Left renal cortex interstitium (tissue), 4 donors: ENCODE measurements around the gene RERG. TPM values are rescaled to one million over a fixed set of nuclear protein-coding genes. Genes with fewer than 3 reads are reported as not detected.
"Not testable (repeated sequence)": the region's sequence is repeated elsewhere in the genome, so short reads cannot be mapped to it uniquely, and the experiment has no call there.

Source experiments
- DNase-seq, 4 donors: peaks; one replicate each; pipeline ENCODE4 v3.0.0-alpha.2; 2013; ENCODE audit warnings: low read depth in 4 of 4, low spot score in 2 of 4, missing footprints in 1 of 4
- polyA plus RNA-seq, 4 donors: library from polyadenylated mRNA; unstranded; fragments of 120-200 nt; gene quantifications; one replicate each; pipeline ENCODE4 v1.2.1, GENCODE V29; 2013; ENCODE audit not compliant: insufficient read length in 4 of 4

Gene RERG, protein sequence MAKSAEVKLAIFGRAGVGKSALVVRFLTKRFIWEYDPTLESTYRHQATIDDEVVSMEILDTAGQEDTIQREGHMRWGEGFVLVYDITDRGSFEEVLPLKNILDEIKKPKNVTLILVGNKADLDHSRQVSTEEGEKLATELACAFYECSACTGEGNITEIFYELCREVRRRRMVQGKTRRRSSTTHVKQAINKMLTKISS
- polyA plus RNA-seq, result 10 to 100 TPM; 34.0 to 38.7 (median 35.8) TPM

DNA sequence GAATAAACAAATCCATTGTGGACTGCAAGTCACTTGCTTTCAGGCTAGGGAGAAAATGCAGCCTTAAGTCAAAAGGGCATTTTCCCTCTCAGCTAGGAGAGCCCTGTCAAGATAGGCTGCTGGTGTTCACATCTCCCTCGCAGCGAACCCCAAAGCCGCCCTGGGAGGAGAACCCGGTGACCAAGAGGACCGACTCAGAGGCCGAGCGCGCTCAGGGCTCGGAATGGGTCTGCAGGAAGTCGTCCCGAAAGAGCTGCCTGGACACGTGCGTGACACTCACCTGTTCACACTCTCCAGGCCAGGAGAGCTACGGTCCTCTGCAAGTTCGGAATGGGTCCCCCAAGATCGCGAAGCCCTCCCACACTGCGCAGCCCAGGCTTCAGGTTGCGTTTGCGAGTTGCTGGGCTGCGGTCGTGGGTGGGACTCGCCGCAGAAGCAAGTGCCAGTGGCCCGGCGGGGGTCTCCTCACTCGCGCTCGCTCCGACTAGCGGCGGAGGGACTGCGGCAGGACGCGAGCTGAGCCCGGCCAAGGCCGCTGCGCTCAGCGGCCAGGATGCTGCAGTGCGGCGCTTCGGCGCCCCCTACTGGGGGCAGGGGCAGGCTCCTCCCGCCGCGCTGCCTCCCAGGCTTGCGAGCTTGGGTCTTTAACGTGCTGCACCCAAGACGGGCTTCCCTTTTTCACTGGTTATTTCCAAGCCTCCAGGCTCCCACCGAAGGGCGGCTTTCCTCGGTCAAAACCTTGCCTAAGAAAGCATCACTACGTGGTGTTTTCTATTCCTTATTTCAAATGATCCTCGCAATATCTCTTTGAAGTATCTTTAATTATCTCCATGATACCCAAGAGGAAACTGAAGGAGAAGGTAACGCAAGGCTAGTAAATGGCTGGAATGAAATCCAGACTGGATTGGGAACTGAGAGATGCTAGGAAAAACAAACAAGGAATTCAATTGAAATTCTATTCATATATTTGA lies at the start of gene RERG:
Gene RERG (minus strand): TSS at position 503 of the 971 bp plus-strand sequence. CDS start 3,928 bp downstream, outside the sequence.
- DNase-seq, result peak; percentile 67 to 89 (median 75)

DNA sequence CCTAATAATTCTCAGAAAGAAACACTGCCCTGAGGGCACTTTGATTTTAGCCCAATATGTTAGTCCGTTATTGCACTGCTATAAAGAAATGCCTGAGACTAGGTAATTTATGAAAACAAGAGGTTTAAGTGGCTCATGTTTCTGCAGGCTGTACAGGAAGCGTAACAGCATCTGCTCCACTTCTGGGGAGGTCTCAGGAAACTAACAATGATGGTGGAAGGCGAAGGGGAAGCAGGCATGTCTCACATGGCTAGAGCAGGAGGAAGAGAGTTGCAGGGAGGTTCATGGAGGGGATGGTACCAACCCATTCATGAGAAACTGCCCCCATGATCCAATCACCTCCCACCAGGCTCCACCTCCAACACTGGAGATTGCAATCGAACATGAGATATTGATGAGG lies 49.4 kb upstream of the RERG start:
- DNase-seq, result no peak

DNA sequence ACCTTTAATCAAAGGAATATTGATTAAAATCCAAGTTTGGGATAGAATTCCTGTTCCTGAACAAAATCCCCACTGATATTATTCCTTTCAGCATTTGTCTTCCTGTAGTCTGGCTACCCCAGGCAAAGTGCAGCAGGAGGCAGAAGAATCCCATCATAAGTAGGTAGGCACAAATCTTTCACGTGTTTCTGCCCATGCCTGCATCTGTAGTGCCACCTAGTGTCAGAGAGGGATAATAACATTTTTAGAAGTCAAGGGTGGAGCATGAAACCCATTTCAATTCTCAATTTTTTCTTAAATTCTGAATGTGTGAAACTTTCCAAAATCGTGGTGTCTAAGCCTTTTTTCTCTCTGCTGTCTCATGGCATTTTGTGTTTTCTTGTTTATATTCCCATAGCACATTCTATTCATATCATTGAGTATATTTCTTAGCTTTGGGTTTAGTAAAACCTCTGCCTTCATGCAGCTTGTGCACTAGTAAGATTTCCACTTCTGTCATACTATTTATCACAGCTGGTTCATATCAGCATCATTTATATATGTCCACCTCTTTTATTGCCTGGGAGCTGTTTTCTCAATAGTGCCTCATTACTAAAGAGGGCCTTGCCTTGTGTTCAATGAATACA lies 47.8 kb upstream of the RERG start:
- DNase-seq, result peak in 3 of 4 donors; percentile 13 to 59 (median 34)

DNA sequence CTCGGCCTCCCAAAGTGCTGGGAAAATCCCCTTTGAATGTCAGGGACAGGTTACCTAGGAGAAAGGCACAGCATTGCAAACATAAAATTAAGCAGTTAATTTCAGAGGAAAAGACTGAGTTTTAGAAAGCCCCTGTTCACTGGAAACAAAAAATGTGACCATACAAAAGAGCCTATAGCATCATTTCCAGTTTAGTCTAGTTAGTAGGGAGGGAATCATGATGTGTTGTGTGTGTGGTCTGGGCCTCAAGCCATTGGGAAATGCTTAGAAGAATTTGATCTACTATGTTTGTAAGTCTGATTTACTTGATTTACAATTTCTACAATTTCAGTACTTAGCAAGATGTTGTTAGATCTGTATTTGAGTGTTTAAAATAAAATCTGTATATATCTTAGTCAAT lies 47.1 kb upstream of the RERG start:
- DNase-seq, result peak in 2 of 4 donors; percentile 23 to 33

DNA sequence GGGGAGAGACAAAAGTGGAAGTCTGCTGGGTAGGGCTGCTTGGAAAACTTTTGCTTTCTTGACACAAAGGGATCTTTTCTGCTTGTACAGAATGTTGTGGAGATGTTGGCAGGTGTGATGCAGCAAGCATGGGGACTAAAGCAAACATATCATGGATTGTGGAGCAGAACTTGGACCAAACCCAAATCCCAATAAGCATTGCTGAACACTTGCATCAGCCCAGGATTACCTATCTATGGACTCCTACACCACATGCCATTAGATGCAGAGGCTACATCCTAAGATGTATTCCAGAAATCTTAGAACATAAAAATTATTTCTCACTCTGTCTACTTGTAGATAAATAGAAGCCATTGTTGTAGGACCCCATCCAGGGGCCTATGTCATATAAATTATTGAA lies 44.7 kb upstream of the RERG start:
- no peak for DNase-seq

DNA sequence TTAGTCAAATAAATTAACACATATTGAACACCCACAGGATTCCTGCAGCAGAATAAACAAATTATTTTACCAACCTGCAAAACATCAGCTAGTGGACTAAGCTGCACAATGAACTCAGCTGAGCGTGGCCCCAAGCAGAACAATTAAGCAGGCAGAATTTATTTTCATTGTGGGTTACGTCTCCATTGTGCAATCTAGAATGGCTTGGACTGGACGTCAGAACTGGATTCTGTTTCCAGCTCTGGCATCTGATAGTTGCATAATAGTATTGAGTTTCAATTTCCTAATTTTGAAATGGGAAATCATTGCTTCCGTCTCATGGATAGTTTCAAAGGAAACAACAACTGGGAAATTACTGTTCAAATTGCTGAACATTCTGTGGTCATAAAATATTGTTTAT lies 35.5 kb upstream of the RERG start:
- no peak for DNase-seq

- no peak for DNase-seq
Measured at GRCh38 chr12:15253990-15254389, 32.8 kb upstream of the RERG start.

DNA sequence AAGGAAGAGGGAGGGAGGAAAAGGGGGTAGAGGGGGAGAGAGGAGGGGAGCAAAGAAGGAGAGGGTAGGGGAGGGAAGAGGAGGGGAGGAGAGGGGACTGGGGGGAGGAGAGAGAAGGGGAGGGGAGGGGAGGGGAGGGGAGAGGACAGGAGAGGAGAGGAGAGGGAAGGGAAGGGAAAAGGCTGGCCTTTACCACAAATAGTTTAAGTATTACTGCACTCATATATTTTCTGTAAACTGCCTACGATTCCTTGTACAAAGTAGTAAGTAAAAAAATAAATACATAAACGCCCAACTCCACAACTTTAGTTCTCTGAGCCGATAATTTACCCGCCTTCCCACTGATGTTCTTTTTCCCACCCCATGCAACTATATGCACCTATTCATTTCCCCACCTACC lies 23.7 kb upstream of the RERG start:
- no peak for DNase-seq

- DNase-seq, result no peak
Measured at GRCh38 chr12:15244341-15244740, 23.1 kb upstream of the RERG start.

- DNase-seq, result no peak
Measured at GRCh38 chr12:15243102-15243501, 21.9 kb upstream of the RERG start.

GRCh38 chr12:15240898-15241297 lies 19.7 kb upstream of the RERG start:
- DNase-seq, result no peak

GRCh38 chr12:15234508-15234907 lies 13.3 kb upstream of the RERG start:
- no peak for DNase-seq

DNA sequence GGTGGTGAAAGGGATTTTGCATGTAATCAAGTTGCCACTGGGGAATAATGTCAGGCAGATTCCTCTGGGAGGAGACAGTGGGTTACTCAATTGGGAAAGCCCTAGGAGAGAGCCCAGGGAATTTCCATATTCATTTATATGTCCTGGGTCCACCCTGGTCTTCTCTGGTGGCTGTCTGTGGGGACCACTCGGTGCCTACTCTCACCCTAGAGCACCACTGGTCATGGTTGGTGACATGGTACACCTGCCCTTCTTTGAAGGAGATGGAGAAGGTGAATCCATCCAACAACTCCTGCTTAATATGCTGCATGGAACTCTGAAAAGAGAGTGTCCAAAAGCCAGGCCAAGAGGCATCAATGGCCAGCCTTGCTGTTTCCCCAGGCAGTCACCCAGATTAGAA lies 12.8 kb upstream of the RERG start:
- no peak for DNase-seq

DNA sequence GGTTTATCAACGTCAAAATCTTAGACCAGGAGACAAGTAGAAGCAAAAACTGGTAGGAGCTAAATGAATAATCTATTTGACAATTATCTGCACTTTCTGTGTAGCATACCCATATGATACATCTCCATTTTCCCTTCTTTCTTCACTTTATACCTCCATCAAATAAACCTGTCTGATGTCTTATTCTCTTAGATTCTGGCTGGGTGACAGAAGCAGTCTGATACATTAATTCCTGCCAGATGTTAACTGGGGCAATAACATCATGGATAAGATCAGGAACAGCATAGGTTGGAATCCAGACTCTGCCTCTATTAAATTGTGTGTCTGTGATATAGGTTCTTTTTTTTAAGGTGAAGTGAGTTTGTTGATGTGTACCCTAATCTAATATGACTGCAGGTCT lies 11.7 kb upstream of the RERG start:
- no peak for DNase-seq

GRCh38 chr12:15231493-15231892 lies 10.3 kb upstream of the RERG start:
- DNase-seq, result no peak

- DNase-seq, result no peak
Measured at GRCh38 chr12:15230751-15231150, 9.5 kb upstream of the RERG start.

DNA sequence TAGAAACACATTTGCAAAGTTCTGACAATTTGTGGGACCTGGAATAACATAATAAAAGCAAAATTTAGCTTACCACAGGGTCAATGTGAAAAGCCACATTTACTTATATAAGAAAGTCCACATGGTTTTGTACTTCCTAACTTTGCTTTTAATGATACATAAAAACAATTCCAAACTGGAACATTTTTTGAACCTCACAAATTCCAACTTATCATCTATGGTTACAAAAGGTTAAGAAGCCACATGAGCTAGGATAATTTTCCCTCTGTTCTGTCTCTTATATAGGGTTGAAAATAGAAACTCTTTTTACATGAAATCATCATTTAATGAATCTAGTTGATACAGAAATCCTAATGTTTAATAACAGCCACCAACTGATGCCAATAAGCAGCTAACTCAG lies 8.9 kb upstream of the RERG start:
- DNase-seq, result no peak

DNA sequence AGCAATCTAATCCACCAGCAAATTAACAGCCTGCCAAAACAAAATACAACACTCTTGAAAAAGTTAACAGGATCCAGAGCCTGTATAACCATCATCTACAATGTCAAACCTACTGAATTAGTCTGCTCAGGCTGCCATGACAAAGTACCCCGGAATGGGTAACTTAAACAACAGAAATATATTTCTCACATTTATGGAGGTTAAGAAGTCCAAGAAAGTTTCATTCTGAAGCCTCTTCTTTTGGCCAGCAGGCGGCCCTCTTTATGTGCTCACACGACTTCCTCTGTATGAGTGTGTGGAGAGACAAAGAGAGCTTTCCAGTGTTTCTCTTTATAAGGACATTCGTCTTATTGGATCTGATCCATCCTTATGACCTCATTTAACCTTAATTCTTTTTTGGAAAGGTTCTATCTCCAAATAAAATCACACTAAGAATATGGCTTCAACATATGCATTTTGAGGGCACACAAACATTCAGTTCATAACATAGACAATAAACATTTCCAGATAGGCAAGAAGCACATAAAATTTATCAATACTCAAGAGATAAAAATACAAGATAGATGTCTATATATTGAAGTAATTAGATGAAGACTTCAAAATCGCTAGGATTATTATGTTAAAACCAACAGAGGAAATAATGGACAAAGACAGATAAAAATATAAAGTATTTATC lies 5.9 kb upstream of the RERG start:
- no peak for DNase-seq

DNA sequence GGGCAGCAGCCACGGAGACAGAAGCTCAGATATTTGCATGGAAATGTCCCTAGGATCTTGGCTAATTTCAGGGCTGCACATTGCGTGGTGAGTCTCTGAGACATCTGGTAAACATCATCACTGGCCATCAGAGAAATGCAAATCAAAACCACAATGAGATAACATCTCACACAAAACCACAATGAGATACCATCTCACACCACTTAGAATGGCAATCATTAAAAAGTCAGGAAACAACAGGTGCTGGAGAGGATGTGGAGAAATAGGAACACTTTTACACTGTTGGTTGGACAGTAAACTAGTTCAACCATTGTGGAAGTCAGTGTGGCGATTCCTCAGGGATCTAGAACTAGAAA lies 4.6 kb upstream of the RERG start:
- DNase-seq, result not testable (repeated sequence)

GRCh38 chr12:15225136-15225862 lies 4.1 kb upstream of the RERG start:
- no peak for DNase-seq
